IPS-18c (cell line): Measurements from ENCODE around the gene SLC12A9.
A peak's percentile ranks its signal among the peaks of the same experiment; 100 is the strongest.

Source experiments
- H3K4me3 ChIP-seq: 2 replicates; pipeline ENCODE4 v1.7.0; 2013; ENCODE audit warnings: low read depth, mild to moderate bottlenecking, low read length, moderate library complexity; ENCODE audit not compliant: insufficient read depth
- H3K9me3 ChIP-seq: one replicate; pipeline ENCODE4 v1.6.1; 2013; ENCODE audit warnings: mild to moderate bottlenecking, low read length, moderate library complexity; ENCODE audit not compliant: control insufficient read depth, insufficient read depth

The SLC12A9 gene

GRCh38 chr7:100823534-100823933 lies 29.0 kb upstream of the SLC12A9 start:
- Histone ChIP-seq H3K9me3 (no peaks in the 10 kb centered on the region), H3K4me3 (no peak overlapping the region)

- H3K4me3 ChIP-seq, result peak overlapping the region; percentile 94; the same call in 1 of the 2 replicates
- no peaks in the 10 kb centered on the region for H3K9me3 ChIP-seq
These were observed 27.9 kb upstream of the SLC12A9 start for GRCh38 chr7:100824499-100825214.

GRCh38 chr7:100825215-100825671 lies 27.3 kb upstream of the SLC12A9 start:
- peak overlapping the region; percentile 94 for H3K4me3 ChIP-seq

GRCh38 chr7:100825751-100826513 lies 26.6 kb upstream of the SLC12A9 start:
- Histone ChIP-seq H3K9me3 (no peaks in the 10 kb centered on the region), H3K4me3 (peak overlapping the region; percentile 94)

More at GRCh38 chr7:100825215-100825671, 27.3 kb upstream of the SLC12A9 start:
- H3K9me3 ChIP-seq, result no peaks in the 10 kb centered on the region

- no peaks in the 10 kb centered on the region for H3K9me3 ChIP-seq
- H3K4me3 ChIP-seq, result peak overlapping the region; percentile 94
These were observed 25.8 kb upstream of the SLC12A9 start for GRCh38 chr7:100826514-100827329.

GRCh38 chr7:100827330-100828226 lies 24.9 kb upstream of the SLC12A9 start, which contains the start of gene EPHB4:
Gene EPHB4 (minus strand): TSS chr7:100827523. CDS start chr7:100827030, 493 bp downstream.
- peak within 1 kb of the TSS; percentile 94 for H3K4me3 ChIP-seq
- no peaks in the 10 kb centered on the region for H3K9me3 ChIP-seq

GRCh38 chr7:100829150-100829716 lies 23.3 kb upstream of the SLC12A9 start:
- Histone ChIP-seq H3K4me3 (peak overlapping the region; percentile 9; the same call in 1 of the 2 replicates), H3K9me3 (no peaks in the 10 kb centered on the region)

- Histone ChIP-seq H3K4me3 (no peak overlapping the region), H3K9me3 (no peaks in the 10 kb centered on the region)
These were observed 22.1 kb upstream of the SLC12A9 start for GRCh38 chr7:100830396-100830795.

- Histone ChIP-seq H3K9me3 (no peaks in the 10 kb centered on the region), H3K4me3 (no peak overlapping the region)
These were observed 20.3 kb upstream of the SLC12A9 start for GRCh38 chr7:100832281-100832633.

GRCh38 chr7:100835903-100836811 lies 16.4 kb upstream of the SLC12A9 start:
- peak overlapping the region; percentile 46 for H3K4me3 ChIP-seq
- no peaks in the 10 kb centered on the region for H3K9me3 ChIP-seq

GRCh38 chr7:100836812-100837098 lies 15.8 kb upstream of the SLC12A9 start:
- Histone ChIP-seq H3K4me3 (peak overlapping the region; percentile 46), H3K9me3 (no peaks in the 10 kb centered on the region)

- Histone ChIP-seq H3K9me3 (no peaks in the 10 kb centered on the region), H3K4me3 (peak overlapping the region; percentile 21)
These were observed 15.2 kb upstream of the SLC12A9 start for GRCh38 chr7:100837099-100837836.

GRCh38 chr7:100839361-100839760 lies 13.2 kb upstream of the SLC12A9 start:
- H3K4me3 ChIP-seq, result no peak overlapping the region
- H3K9me3 ChIP-seq, result no peaks in the 10 kb centered on the region

- Histone ChIP-seq H3K9me3 (no peaks in the 10 kb centered on the region), H3K4me3 (no peak overlapping the region)
These were observed 11.9 kb upstream of the SLC12A9 start for GRCh38 chr7:100840470-100841100.

GRCh38 chr7:100847360-100847759 lies 5.2 kb upstream of the SLC12A9 start:
- Histone ChIP-seq H3K4me3 (no peak overlapping the region), H3K9me3 (no peaks in the 10 kb centered on the region)
